Stimulated activated CD4-positive, alpha-beta T cell treated with anti-CD3 and anti-CD28 coated beads, Interleukin-12 subunit alpha, Interleukin-12 subunit beta, amount 100 ng/mL, for 4 hours (primary cell): ENCODE results near the gene TTC4.

Experiments used
- DNase-seq: peaks from one replicate; pipeline ENCODE4 v3.0.0-alpha.2; 2020

TTC4 gene

GRCh38 chr1:54706419-54706818 lies 9.2 kb upstream of the TTC4 start:
- DNase-seq: no peak

- no peak for DNase-seq
These were observed 7.3 kb upstream of the TTC4 start for GRCh38 chr1:54708385-54708784.

DNA sequence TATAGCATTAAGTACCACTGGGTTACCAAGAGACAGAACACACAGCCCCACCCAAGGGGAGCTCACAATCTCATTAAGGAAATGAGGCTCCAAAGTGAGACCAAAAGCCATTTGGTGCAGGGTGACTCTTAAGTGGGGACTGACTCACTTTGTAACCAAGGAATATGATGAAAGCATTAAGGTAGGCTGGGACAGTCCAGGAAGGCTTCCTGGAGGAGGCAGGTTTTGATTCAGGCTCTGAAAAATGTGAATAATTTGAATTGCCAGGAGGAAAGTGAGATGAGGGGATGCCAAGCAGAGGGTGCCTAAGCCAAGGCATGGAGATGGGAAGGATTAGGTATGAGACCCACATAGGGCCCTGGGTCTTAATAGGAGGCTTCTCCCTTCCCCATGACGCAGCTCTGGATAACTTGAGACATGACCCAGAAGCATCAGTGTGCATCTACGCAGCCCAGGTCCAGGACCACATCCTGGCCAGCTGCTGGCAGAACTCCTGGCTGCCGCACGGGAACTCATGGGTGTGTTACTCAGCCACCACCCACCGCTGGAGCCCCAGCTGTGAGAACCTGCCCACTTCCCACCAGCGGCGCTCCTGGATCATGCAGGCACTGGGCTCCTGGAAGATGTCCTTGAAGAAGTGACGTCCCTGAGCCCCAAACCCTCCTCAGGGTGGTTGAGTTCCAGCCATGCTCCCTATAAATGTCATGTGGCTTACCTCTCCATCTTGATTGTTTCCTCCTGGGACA lies 5.9 kb upstream of the TTC4 start:
- no peak for DNase-seq

- DNase-seq: no peak
These were observed 5.2 kb upstream of the TTC4 start for GRCh38 chr1:54710434-54710833.

- no peak for DNase-seq
These were observed 4.8 kb upstream of the TTC4 start for GRCh38 chr1:54710841-54711240.

DNA sequence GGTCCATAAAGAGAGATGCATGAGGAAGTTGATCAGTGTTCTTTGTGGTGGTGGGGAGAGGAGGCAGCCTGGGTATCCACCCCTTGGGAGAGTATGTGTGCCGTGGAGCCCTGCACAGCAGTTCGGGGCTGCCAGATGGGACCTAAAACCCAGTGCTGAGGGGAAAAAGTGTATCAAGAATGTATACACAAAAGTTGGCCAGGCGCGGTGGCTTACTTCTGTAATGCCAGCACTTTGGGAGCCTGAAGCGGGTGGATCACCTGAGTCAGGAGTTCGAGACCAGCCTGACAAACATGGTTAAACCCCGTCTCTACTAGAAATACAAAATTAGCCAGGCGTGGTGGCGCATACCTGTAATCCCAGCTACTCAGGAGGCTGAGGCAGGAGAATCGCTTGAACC lies 4.1 kb upstream of the TTC4 start:
- no peak for DNase-seq

GRCh38 chr1:54714881-54715492 lies 674 bp upstream of the TTC4 start:
- DNase-seq: no peak

- no peak for DNase-seq
These were observed 812 bp downstream of the TTC4 start for GRCh38 chr1:54716299-54717047.

GRCh38 chr1:54721719-54722118 lies 6.1 kb downstream of the TTC4 start:
- no peak for DNase-seq

- DNase-seq: no peak
These were observed 8.3 kb downstream of the TTC4 start for GRCh38 chr1:54723985-54724384.

GRCh38 chr1:54724771-54725170 lies 9.1 kb downstream of the TTC4 start:
- DNase-seq: no peak

- DNase-seq: no peak
These were observed 12.4 kb downstream of the TTC4 start for GRCh38 chr1:54728027-54728426.

GRCh38 chr1:54736685-54737084 lies 21.0 kb downstream of the TTC4 start:
- no peak for DNase-seq

DNA sequence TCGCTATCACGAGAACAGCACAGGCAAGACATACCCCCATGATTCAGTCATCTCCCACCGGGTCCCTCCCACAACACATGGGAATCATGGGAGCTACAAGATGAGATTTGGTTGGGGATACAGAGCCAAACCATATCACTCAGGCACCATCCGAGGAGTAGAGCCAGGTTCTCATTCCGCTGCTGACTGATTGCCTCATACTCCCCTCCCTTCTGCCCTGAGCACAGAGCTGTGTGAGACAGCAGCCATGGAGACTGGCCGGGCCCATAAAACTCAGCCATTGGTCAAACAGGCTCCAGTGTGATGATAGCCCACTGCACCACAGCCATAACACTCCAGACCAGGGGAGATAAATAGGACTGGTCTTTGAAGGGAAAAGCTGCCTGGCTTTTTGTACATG lies 22.6 kb downstream of the TTC4 start:
- no peak for DNase-seq

DNA sequence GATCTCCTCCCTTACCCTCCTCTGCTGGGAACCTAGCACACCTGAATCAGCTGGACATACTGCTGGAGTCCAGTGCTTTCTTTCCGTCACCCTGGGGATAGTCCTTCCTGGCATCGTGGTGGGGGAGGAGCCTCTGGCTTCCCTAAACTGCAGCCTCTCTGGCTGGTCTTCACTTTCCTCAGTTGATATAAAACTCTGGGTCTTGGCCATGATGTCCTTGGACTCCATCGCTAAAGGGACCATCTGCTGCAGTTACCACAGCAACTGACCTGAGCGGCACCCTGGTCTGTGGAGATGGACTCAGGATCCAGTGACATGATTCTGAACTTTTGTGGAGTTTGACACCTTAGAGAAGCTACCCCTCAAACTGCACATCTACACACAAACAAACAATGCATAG lies 25.9 kb downstream of the TTC4 start:
- no peak for DNase-seq

DNA sequence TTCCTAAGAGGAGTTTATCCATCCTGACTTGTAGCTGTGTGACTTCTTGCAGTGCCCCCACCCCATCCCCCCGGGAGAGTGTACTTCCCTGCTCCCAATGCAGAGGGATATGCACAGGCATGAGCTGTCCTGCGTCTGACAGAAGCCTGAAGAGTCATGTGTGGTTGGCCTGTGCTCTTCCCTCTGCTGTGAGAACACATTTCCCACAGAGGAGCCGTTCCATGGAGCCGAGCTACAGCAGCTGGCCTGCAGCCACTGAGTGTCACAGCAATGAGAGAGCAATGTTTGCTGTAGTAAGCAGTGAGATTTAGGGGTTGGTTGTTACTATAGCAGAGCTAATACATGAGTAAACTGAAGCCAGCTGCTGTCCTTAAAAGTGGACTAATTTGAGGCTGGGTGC lies 26.6 kb downstream of the TTC4 start:
- DNase-seq: no peak

- DNase-seq: no peak
These were observed 28.0 kb downstream of the TTC4 start for GRCh38 chr1:54743416-54744226.

DNA sequence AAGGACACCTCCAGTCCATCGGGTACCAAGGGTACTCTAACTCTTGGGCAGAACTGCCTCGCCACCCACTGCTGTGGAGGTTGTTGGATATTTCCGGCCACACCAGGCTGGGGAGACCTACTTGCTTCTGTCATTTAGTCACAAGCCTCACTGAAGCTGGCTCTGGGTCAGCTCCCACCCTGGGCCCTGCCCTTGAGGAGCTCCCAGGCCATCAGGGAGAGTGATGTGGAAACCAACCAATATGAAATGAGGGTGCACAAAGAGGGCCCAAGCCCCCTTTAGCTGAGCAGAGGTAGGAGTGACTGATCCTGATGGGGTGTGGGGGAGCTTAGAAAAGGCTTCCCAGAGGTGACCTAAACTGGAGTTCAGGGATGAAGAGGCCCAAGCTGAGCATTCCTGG lies 29.0 kb downstream of the TTC4 start:
- DNase-seq: no peak

GRCh38 chr1:54745274-54745673 lies 29.6 kb downstream of the TTC4 start:
- no peak for DNase-seq

DNA sequence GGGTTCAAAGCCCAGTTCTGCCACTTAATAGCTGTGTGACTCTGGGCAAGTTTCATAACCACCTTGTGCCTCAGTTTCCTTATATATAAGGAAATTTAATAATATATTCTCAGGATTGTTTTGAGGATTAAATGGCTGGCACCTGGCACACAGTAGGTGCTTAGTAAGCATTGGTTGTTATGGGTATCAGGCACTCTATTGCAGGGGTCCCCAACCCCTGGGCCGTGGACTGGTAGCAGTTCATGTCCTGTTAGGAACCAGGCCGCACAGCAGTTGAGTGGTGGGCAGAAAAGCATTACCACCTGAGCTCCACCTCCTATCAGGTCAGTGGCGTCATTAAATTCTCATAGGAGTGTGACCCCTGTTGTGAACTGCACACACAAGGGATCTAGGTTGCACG lies 30.2 kb downstream of the TTC4 start:
- DNase-seq: no peak

- no peak for DNase-seq
These were observed 32.6 kb downstream of the TTC4 start for GRCh38 chr1:54748094-54748835.

- DNase-seq: no peak
These were observed 34.9 kb downstream of the TTC4 start for GRCh38 chr1:54750596-54750995.

DNA sequence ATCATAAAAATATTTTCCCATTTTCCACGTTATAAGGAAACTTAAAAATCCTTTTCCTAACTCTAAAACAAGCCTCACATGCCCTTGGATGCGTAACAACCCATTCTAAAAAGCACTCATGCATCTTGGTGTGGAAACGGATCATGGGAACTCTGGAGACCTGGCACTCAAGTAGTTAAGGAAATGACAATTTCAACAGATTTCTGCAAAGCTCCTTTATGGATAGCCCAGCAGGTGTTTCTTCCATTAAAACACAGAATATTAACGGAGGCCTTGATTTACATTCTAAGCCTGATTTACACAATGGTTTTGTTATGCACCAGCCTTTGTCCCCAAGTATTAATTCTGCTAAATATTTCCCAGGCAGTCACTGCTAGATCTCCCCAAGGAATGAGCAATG lies 35.8 kb downstream of the TTC4 start:
- DNase-seq: no peak
